Erythroblast (primary cell): ENCODE data around the gene ARHGEF28.

ENCODE experiments used
- GATA1 ChIP-seq: IDR thresholded peaks from 2 replicates; pipeline ENCODE4 v1.6.1; 2011; ENCODE audit warnings: low read depth, mild to moderate bottlenecking, control low read depth, low read length, moderate library complexity
- POLR2A ChIP-seq: IDR thresholded peaks from 2 replicates; pipeline ENCODE4 v1.6.1; 2011; ENCODE audit warnings: mild to moderate bottlenecking, low read length

GRCh38 chr5:73940801-73941200 lies 314.8 kb downstream of the ARHGEF28 start:
- TF ChIP-seq POLR2A (no peak), GATA1 (no peak)
